SK-N-DZ (cell line): ENCODE measurements around the gene FERMT2.
"Not testable (repeated sequence)": the region's sequence is repeated elsewhere in the genome, so short reads cannot be mapped to it uniquely, and the experiment has no call there.

ENCODE experiments used
- DNase-seq: peaks from one replicate; pipeline ENCODE4 v3.0.0-alpha.2; 2015; ENCODE audit warnings: low spot score

The FERMT2 gene

GRCh38 chr14:52944254-52944653 lies 6.6 kb downstream of the FERMT2 start:
- no peak for DNase-seq

GRCh38 chr14:52939427-52939826 lies 11.4 kb downstream of the FERMT2 start:
- no peak for DNase-seq

DNA sequence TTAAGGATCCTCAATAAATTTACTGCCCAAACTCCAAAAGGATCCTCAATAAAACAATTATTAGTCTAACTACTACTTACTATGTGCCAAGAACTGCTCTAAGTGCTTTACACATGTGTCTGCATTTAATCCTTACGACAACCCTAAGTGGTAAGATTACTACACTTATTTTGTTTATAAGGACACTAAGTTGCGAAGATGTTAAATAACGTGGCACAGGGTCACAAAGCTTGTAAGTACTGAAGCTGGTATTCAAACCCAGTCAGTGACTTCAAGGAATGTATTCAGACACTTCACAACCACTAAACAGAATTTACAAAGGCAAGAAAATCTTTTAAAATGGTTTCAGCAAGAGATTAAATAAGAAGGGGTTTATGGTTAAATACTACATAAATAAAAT lies 13.0 kb downstream of the FERMT2 start:
- no peak for DNase-seq

DNA sequence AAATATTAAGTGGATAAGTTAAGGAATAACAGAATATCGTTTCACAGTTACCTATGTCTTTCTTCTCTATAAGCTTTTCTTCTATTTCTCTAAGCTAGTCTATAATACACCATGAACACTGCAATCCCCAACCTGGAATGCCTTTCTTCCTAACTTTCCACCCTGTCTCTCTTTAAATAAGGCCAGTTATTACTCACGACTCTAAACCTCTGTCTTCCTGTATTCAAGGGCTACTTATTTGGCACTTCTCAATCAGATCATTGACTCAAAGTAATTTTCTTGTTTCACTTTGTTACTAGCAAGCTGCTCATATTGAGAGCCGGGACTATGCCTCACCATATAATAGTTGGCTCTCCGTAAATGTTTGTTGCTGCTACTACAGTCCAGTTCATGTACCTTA lies 13.5 kb downstream of the FERMT2 start:
- no peak for DNase-seq

DNA sequence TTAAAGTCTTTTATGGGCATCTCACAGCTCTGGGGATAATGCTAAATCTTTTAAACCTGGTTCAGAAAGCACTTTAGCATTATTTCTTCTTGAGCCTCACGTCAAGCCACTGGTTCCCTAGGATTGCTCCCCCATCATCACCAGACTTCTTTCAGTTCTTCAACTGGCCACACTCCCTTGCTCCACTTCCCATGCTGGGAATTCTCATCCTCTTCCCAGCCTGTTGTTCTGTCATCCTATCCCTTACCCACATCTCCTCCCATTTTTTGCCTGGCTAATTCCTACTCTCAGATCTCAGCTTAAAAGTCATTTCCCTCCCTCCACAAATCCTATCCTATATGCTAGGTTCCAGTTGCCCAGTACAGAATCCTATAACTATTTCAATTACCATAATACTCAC lies 14.4 kb downstream of the FERMT2 start:
- no peak for DNase-seq

GRCh38 chr14:52935833-52936232 lies 15.0 kb downstream of the FERMT2 start:
- DNase-seq, result no peak

- DNase-seq, result no peak
These were observed 16.1 kb downstream of the FERMT2 start for GRCh38 chr14:52934762-52935161.

DNA sequence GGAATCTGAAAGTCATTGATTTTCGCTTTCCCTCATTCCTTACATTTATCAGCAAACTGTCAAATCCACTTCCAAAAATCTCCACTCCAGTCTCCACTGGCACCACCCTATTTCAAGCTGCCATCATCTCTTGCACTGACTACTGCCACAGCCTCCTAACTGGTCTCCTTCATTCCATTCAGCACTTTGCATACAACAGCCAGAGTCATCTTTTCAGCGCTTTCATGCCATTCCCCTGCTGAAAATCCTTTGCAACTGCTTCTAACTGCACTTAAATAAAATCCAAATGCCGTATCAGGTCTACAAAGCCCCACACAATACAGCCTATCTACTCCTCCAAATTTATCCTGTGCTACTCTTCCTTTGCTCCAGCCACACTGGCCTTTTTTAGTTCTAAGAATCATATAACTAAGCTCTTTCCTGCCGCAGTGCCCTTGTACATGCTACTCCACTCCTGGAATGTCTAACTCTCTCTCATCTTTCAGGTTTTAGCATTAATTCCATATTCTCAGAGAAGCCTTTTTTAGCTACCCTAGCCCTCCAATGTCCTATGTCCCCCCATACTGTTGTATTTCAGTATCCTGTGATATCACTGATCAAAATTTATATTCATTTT lies 21.6 kb downstream of the FERMT2 start:
- no peak for DNase-seq

DNA sequence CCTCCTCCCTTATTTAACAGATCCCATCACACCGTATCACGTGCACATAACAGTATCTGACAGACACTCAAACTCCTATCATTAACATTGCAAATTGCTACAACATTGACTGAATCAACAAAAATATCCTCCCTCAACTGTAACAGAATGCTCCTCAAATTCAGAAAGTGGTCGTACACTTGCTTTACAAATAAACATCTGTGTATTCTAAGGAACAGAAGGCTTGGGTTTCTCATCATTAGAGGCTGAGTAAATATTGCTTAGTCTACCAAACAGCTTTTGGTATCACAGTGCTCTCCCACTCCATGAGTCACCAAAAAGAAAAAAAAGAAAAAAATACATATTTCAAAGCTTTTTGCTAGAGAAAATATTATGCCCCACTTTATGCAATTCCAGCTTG lies 23.9 kb downstream of the FERMT2 start:
- DNase-seq, result no peak

DNA sequence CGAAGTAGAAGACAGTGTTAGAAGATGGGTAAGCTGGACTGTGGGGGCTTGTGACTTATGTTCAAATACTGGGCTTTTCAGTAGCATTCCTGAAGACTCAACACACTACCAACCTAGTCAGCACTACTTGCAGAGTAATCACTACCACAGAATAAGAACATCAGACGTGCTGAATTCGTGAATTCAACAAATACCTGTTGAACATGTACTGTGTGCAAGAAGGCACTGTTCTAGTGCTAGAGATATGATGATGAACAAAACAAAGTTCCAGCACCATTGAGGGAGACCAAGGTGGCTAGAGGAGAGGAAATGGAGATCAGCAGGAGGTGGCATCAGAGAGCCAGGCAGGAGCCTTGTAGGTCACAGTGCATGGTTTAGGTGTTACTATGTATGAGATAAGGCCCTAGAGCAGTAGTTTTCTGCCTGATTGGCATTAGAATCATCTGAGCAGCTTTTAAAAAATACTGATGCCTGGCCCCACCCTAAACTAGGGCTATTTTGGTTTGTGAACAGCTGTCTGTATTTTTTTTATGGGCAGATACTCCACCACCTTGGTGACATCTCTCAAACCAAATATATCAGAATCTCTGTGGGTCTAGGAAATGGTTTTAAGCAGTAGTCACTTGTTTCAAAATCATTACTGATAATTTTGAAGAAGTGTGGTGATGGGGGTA lies 26.8 kb downstream of the FERMT2 start:
- no peak for DNase-seq

- DNase-seq, result no peak
These were observed 28.2 kb downstream of the FERMT2 start for GRCh38 chr14:52922656-52923055.

DNA sequence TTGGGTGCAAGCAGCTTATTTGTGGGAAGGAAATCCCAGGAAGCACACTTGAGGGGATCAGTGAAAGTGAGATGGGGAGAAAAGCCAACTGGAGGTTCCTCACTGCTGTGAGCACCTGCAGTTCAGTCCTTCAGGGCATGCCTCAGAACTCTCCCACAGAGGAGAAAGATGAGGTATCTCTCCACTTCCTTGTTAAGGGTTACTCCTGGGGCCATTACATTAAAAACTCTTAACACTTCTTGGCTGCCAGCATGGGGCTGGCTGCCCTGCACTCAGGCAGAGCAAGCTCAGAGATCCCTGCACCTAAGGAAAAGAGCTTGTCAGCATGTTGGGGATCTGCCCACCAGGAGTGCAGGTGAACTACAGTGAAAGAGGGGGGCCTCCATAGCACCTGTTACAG lies 28.8 kb downstream of the FERMT2 start:
- no peak for DNase-seq

- DNase-seq, result not testable (repeated sequence)
These were observed 30.4 kb downstream of the FERMT2 start for GRCh38 chr14:52920411-52920810.

DNA sequence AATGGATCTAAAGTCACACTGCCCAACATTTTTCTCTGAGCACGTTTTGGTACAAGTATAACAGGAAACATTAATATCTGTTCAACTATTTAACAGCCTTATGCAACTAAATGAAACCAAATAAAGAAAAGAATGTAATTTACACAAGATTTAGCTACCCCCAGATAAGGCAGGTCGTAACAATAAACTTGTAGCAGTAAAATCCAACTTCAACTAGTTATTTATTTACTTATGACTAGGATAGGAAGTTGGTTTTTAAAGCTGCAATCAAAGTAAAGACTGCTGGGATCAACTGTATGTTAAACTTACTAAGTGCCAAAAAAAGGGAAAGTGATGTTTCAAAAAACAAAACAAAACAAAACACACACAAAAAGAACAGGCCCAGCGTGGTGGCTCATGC lies 30.9 kb downstream of the FERMT2 start:
- no peak for DNase-seq

DNA sequence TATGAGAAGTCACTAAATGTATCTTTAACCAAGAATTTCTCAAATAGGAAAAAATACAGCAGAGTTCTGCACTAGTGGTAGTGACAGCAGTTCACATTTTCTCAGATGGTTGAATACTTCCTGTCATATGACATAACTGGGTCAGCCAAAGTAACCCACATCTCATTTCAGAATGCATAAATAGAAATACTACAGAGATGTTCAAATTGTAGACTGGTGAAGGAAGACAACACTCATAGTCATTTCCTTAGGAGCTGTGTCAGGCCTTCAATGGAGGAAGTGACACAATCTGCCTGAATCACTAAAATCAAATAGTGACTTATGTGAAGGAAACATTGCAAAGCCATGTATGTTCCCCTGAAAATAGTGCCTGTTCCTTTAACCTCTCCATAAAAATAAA lies 32.4 kb downstream of the FERMT2 start:
- no peak for DNase-seq

GRCh38 chr14:52917735-52918134 lies 33.1 kb downstream of the FERMT2 start:
- no peak for DNase-seq

DNA sequence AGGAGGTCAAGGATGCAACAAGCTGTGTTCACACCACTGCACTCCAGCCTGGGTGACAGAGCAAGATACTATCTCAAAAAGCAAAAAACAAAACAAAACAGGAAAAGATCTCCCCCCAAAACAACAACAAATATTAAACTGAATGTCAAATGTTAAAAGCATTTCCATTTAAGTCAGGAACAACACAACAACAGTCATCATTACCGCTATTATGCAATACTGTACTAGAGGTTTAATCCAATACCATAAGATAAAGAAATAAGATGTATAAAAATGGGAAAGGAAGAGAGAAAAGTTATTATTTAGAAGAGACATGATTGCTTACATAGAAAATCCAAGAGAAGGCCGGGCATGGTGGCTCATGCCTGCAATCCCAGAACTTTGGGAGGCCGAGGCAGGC lies 36.6 kb downstream of the FERMT2 start:
- DNase-seq, result no peak

DNA sequence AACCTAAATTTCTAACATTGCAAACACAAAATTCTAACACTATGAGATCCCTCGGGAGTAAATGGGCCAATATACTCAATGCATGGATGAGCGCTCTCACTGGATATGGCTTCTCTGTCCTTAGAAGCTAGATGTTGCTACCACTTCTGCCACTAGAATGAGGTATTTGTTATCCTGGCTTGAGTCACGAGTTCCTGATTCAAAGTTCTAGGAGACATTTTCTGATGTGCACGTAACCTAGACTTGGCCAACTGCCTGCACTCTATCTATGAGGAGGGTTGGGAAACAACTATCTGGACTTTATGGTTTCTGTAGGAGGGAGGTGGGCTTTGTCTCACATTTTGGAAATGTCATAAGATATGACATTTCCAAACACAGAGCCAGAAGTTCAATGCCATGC lies 37.6 kb downstream of the FERMT2 start:
- DNase-seq, result no peak

DNA sequence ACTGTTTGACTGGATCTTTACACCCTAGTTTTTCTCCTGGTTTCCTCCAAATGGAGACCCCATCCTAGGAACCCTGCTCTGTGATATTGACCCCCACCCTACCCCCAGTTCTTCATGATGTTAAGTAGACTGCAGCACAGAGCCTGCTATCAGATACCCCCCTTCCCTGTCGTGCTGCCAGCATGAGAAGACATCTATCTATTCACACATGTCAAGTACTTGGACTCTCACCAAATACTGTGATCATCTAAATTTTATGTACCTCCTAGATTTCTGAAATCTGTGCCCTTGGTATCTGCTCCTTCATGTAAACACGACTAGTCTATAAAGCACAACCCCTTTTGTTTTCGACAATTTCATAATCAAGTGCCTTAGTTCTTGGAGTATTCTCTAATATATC lies 38.9 kb downstream of the FERMT2 start:
- DNase-seq, result no peak

DNA sequence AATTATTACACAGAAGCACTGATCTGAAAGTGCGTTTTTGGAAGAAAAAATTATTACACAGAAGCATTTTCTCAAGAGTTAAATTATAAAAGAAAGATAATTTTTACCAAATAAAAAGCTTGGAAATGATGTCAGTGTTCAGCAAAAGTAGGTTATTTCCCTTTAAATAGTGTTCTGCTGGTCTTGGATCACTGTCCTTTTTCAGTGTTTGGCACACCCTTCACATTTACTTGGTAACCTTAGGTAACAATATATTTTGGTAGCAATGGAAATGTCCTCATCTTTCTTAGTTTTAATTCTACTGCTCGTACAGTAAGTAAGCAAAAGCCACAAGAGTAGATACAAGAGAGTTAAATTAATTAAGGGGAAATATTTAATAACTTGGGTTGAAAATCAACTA lies 40.3 kb downstream of the FERMT2 start:
- no peak for DNase-seq

DNA sequence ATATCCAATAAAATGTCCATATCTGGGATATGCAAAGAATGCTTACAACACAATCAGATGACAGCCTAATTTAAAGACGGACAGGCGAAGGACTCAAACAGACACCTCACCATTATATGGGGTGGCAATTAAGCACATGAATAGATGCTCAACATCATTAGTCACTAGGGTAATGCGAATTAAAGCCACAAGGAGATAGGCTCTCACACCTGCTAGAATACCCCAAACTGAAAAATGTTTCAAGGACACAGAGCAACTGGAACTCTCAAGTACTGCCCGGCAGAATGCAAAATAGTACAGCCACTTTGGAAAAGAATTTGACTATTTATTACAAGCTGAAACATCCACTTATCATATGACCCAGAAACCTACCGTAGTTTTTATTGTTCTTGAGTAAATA lies 42.9 kb downstream of the FERMT2 start:
- DNase-seq, result no peak

- no peak for DNase-seq
These were observed 44.7 kb downstream of the FERMT2 start for GRCh38 chr14:52906141-52906601.

GRCh38 chr14:52902971-52903619 lies 47.8 kb downstream of the FERMT2 start:
- no peak for DNase-seq
